Measurements from ENCODE around the gene FLNA. TPM values are rescaled to one million over a fixed set of nuclear protein-coding genes. Genes with fewer than 3 reads are reported as not detected.
A peak's percentile ranks its signal among the peaks of the same experiment; 100 is the strongest.

Gene FLNA
- total and polyA plus RNA-seq, 3 donors from 2014 or later: 400 to 532 (median 474) TPM

DNA sequence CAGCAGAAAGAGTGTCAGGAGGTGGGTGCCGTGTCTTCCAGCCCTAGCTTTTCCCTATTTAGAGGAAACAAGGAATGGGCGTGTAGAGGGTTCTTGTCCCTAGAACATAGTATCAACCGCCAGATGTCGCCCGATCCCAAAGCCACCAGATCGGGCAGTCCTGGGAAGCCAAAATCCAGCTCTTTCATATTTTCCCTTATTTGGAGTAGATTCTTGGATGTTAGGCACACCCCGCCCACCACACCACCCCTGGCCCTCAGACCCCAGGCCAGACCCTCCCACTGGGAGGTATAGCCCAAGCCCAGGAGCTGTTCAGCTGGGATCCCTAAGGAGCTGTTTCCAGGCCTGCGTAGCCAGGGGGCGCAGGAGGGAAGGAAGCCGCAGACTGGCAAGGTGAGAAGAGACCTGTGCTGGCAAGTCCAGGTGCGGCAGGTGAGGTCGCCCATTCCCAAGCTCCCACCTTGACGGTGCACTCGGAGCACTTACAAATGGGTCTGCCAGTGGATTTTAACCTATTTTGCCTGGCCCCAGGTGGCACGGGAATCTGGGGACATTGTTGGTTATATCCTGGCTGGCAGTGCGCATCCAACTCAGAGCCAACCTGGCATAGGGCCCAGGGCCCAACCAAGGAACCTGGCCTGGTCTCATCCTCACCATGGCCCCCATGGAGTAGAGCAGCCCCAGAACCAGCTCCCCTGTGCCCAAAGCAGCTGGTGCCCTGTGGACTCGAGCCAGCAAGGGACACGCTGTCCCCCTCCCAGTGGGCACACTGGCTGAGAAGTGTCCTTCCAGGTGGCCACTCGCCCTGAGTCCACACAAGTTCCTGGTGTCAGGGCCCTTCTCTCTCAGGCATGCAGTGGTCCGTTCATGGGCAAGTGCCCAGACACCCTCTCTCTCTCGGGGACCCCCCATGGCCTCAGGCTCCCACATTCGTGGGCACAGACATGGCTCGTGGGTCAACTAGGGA is 811 bp downstream of the FLNA start:
- peak overlapping the region; percentile 40 to 45 for H3K4me3 ChIP-seq
- TF ChIP-seq, protein P1, sequence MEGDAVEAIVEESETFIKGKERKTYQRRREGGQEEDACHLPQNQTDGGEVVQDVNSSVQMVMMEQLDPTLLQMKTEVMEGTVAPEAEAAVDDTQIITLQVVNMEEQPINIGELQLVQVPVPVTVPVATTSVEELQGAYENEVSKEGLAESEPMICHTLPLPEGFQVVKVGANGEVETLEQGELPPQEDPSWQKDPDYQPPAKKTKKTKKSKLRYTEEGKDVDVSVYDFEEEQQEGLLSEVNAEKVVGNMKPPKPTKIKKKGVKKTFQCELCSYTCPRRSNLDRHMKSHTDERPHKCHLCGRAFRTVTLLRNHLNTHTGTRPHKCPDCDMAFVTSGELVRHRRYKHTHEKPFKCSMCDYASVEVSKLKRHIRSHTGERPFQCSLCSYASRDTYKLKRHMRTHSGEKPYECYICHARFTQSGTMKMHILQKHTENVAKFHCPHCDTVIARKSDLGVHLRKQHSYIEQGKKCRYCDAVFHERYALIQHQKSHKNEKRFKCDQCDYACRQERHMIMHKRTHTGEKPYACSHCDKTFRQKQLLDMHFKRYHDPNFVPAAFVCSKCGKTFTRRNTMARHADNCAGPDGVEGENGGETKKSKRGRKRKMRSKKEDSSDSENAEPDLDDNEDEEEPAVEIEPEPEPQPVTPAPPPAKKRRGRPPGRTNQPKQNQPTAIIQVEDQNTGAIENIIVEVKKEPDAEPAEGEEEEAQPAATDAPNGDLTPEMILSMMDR (IDR thresholded peaks at IDR 0.05): peak; percentile 46 to 53 (median 53)
- TF ChIP-seq POLR2A (IDR thresholded peaks at IDR 0.05): no peak
- intact Hi-C loops (cut with DNase I; ENCODE audit: low total_unique reads): no loop called here
- peak; percentile 76 for DNase-seq
- no peaks in the 10 kb centered on the region for H3K36me3 ChIP-seq (ENCODE audit: low read depth, missing control alignments)
- no peaks in the 10 kb centered on the region for H3K9me3 ChIP-seq
- H3K4me1 ChIP-seq: no peaks in the 10 kb centered on the region
- 20 to 39% methylated on average over 1 to 21 of the region's 23 CpGs for WGBS, 2 donors
- peak overlapping the region; percentile 74 to 80 for H3K27ac ChIP-seq
- no peaks in the 10 kb centered on the region for H3K27me3 ChIP-seq

DNA sequence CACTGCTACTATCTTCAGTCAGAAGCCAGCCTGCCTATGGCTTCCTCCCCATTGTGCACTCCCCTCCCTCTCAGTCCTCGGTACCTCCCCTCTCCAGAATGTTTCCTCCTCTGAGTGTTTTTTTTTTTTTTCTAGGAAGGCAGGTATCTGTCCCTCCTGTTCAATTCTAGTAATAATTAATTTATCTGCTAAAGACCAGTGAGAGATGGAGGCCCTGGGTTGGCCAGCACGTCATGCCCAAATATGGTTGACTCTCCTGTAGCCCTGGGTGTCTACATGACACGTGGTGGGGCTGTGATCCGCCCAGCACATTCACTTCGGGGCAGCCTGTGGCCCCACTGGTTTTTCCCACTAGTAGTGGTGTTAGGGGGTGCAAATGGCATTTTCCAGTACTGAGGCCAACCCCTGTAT is 1.8 kb downstream of the FLNA start:
- H3K27me3 ChIP-seq: no peaks in the 10 kb centered on the region
- DNase-seq: no peak
- H3K36me3 ChIP-seq (ENCODE audit: low read depth, missing control alignments): no peaks in the 10 kb centered on the region
- intact Hi-C loops (cut with DNase I; ENCODE audit: low total_unique reads): no loop called here
- peaks cover 5% of the 10 kb centered on the region for H3K4me1 ChIP-seq
- no peak overlapping the region for H3K4me3 ChIP-seq
- WGBS, 2 donors: 14 to 43% methylated on average over 4 to 5 of the region's 5 CpGs
- no peaks in the 10 kb centered on the region for H3K9me3 ChIP-seq
- peak overlapping the region; percentile 44 to 80 for H3K27ac ChIP-seq
- TF ChIP-seq POLR2A (IDR thresholded peaks at IDR 0.05): no peak
- TF ChIP-seq, protein P1 (IDR thresholded peaks at IDR 0.05): no peak

DNA sequence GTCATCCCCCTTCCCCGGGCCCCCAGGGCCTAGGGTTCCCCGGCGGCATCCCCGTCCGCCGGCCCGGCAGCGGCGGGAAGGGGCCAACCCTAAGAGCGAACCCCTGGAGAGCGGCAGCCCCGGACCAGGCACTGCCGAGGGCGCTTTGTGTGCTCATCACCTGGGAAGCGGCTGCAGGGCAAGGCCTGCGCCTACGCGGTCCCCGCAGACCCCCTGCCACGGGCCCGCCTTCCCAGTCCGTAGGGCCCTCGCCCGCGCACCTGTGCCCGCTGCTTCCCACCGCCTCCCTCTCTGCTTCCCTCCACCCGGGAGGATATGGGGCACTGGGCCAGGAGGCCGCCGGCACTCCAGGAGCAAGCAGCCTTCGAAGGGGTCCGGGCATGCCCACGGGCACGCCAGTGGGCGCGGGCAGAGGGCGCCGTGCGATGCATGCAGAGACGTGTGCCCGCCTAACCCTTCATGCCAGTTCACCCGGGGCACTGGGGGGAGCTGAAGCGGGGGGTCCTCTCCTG is 2.6 kb downstream of the FLNA start:
- DNase-seq: no peak
- 12% methylated on average over 5 of the region's 43 CpGs; no CpG with 5 or more reads in 1 of the 2 donors for WGBS, 2 donors
- TF ChIP-seq POLR2A (IDR thresholded peaks at IDR 0.05): no peak
- TF ChIP-seq, protein P1 (IDR thresholded peaks at IDR 0.05): no peak
- Histone ChIP-seq H3K4me1 (peaks cover 5% of the 10 kb centered on the region), H3K9me3 (no peaks in the 10 kb centered on the region), H3K27ac (peak overlapping the region; percentile 44 to 80), H3K36me3 (ENCODE audit: low read depth, missing control alignments) (no peaks in the 10 kb centered on the region), H3K27me3 (no peaks in the 10 kb centered on the region), H3K4me3 (peak overlapping the region; percentile 42 to 77)
- intact Hi-C loops (cut with DNase I; ENCODE audit: low total_unique reads): no loop called here

DNA sequence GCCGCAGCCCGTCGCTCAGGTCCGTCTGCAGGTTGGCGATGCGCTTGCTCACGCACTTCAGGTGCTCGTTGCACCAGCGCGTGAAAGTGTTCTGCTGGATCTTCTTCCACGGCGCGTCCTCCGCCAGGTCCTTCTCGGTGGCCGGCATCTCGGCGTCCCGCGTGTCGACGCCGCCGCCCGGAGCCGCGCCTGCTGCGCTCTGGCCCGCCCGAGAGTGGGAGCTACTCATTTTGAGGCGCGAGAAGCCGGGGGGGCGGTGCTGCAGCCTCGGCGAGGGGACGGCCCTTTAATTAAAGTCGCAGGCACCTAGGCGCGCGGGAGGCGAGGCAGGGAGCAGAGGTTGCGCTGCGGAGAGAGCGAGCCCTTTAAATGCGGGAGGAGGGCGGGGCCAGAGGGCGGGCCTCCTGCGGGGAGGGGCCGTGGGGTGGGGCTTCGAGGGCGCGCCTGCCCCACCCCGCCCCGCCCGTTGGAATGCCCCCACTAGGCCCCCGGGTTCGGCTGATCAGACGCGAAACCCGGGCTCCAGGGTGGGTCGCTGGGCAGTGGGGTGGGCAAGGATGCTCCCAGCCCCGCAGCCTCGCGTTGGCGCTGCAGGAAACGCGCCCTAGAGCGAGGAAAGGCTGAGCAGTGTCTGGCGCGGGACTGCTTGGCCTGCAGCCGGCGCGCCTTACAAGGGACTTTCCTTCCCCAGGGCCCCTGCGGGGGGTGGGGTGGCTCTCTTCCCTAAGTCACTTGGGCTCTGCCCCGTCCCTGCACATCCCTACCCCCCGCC is 3.2 kb downstream of the FLNA start:
- intact Hi-C loops (cut with DNase I; ENCODE audit: low total_unique reads): no loop called here
- Histone ChIP-seq H3K4me1 (peaks cover 5% of the 10 kb centered on the region), H3K36me3 (ENCODE audit: low read depth, missing control alignments) (no peaks in the 10 kb centered on the region), H3K27ac (peak overlapping the region; percentile 88 to 89), H3K27me3 (no peaks in the 10 kb centered on the region), H3K9me3 (no peaks in the 10 kb centered on the region), H3K4me3 (peak overlapping the region; percentile 58 to 77)
- peak; percentile 95 for DNase-seq
- 0% methylated on average over 6 to 7 of the region's 77 CpGs for WGBS, 2 donors
- TF ChIP-seq, protein P1 (IDR thresholded peaks at IDR 0.05): no peak
- TF ChIP-seq POLR2A (IDR thresholded peaks at IDR 0.05): peak; percentile 58

Data from testis (tissue), 3 donors.